GM21423 (cell line): ENCODE data around the gene EMID1.

ENCODE experiments used
- ATAC-seq: cut with Tn5 transposase; IDR thresholded peaks from one replicate; pipeline ENCODE4 v1.9.1; 2021; ENCODE audit warnings: mild to moderate bottlenecking, moderate library complexity; ENCODE audit not compliant: unreplicated experiment

EMID1 gene

DNA sequence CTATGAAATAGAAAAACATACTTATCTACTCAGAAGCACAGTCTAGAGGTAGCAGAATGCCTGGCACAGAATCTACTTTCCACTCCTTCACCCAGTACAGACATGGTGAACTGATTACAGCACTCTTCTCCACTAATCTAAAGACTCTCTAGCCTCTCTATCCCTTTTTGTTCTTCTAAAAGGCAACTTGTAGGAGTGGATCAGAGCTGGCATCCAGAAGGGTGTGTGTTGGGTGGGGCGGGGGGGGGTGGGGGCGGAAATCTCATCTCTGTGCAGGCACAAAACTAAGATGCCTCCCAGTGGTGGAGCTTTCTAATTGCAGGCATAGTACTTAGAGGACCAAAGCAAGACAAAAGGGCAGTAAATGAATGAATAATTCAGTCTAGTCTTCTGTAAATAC, 11.5 kb upstream of the EMID1 start:
- no peak for ATAC-seq

- no peak for ATAC-seq
Observed at GRCh38 chr22:29195118-29195963, 10.4 kb upstream of the EMID1 start.

DNA sequence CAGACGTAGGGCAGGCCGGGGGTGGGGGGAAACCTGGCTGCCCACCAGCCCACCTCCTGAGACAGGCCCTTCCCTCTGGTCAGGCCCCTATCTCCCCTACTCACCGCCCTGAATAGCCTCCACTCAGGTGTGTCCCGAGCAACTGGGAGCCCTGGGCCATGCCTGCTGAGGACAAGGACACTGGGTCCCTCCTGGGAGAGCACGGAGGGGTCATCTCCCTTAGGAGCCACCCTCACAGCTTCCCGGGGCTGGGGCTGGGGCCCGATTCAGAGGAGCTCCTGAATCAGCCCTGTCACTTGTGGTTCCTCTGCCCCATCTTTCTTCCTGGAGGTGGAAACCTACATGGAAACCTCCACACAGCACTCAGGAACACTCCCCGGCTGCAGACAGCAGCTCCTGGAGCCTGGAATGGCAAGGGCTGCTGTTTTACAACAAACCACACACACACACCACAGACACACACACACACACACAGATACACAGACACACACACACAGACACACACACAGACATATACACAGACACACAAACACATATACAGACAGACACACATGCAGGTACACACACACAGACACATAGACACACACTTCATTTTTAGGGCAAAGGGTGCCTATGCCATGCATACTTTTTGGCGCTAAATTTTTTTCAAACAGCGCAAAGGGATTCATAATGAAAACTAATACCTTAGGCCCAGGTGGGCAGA, 9.6 kb upstream of the EMID1 start:
- no peak for ATAC-seq

GRCh38 chr22:29197096-29197495, 8.6 kb upstream of the EMID1 start:
- ATAC-seq, result no peak

GRCh38 chr22:29198240-29198639, 7.5 kb upstream of the EMID1 start:
- no peak for ATAC-seq

- no peak for ATAC-seq
Observed at GRCh38 chr22:29199702-29200400, 5.8 kb upstream of the EMID1 start.

GRCh38 chr22:29200901-29201300, 4.8 kb upstream of the EMID1 start:
- no peak for ATAC-seq

GRCh38 chr22:29201782-29202181, 3.9 kb upstream of the EMID1 start:
- no peak for ATAC-seq

- ATAC-seq, result peak; percentile 66
Observed at GRCh38 chr22:29202212-29203192, 3.2 kb upstream of the EMID1 start.

DNA sequence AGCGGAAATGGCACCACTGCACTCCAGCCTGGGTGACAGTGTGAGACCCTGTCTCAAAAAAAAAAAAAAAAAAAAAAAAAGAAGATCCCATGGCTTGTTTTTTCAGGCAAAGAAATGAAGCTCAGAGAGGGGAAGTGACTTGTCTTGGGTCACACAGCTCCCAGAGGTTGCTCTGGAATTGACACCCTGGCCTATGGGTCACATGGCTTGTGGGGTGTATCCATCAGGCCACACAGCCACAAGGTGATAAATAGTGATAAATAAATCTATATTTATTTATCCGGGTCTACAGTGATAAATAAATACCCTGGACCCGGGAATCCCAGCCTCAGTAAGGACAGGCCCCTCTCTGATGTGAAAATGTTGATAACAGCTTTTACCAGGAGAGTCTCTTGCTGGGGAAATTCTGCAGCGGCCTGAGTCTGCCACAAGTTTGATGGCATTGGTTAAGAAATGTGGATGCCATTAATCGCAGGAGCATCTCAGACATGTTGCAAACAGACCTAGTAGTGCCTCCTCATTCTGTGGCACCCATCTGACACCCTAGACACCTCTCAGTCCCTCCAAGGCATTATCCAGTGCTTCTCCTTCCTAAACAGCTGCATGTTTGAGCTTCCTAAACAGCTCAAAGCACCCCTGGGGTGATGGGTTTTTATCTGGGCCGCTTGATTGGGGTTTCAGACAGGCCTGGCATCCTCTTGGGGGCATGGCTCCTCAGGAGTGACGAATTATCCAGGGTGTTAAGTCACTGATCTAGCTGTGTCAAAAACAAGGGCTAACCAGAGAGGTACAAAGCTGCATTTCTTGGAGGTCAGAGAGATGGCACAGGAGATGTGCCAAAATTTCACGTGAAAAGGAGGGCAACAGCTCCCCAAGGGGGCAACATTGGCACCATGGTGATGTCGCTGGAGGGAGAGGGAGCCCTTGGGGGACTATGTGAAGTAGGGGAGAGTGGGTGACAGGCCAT, 1.9 kb upstream of the EMID1 start:
- no peak for ATAC-seq

DNA sequence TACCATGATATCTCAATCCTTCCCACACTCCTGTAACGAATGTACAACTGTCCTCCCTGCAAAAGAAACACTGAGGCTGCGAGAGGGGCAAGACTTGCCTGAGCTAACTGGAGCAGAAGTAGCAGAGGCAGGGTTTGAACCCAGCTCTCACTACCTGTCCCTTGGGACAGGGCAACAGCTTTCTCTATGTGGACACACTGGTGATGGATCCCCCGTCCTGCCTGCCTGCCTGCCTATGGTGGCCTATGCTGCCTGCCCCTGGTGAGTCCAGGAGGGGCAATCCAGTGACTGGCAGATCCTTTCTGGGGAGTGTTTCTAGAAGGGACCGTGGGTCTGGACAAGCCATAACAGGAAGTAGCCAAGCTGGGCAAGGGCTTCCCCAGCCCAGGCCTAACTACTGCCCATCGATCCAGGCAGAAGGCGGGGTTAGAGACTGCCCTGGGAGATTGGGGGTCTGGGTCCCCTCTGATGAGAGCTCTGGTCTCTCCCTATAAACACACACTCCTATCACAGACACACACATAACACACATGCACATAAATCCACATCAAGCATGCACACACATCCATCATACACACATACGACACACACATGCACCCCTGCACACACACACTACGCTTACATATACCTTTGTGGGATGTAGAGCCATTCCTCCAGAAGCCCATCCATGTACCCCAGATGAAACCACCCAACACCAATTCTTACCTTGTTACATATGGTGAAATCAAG, 1.1 kb upstream of the EMID1 start:
- ATAC-seq, result no peak

GRCh38 chr22:29205252-29205593, 473 bp upstream of the EMID1 start:
- ATAC-seq, result no peak

- ATAC-seq, result no peak
Observed at GRCh38 chr22:29206372-29207242, 911 bp downstream of the EMID1 start.

- ATAC-seq, result no peak
Observed at GRCh38 chr22:29207243-29207550, 1.5 kb downstream of the EMID1 start.

GRCh38 chr22:29207562-29208501, 2.1 kb downstream of the EMID1 start:
- ATAC-seq, result no peak

DNA sequence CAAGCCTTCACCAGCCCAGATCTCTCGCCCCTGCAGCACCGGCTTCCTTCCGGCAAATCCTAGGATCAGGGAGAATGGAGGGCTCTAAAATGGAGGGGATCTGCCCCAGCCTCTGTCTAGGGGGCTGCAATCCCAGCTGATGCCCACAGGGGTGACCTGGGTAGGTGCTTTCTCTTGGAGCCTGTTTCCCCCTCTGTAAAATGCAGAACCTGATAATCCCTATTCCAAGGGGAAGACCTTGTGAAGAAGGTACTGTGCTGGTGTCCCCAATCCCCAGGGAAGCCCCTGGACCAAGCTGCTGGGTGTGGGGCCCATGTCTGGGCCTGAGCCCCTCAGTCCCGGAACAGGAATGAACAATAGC, 2.8 kb downstream of the EMID1 start:
- ATAC-seq, result no peak
